GM12878 (cell line): ENCODE data around the gene COQ8B. TPM values are rescaled to one million over a fixed set of nuclear protein-coding genes. Genes with fewer than 3 reads are reported as not detected.

Experiments used
- CBX3 ChIP-seq: fragments of 200-600 bp; sonication (generic); IDR thresholded peaks from 2 replicates; pipeline ENCODE4 v1.6.1; 2016; ENCODE audit warnings: low read depth, borderline replicate concordance
- EGR1 ChIP-seq, 2 experiments: IDR thresholded peaks; 1 replicate in 1 of 2; 2 replicates in 1 of 2; pipeline ENCODE4 v1.6.1; 2011 to 2012; ENCODE audit warnings: low read depth in 2 of 2, low read length in 2 of 2, borderline replicate concordance in 1 of 2, mild to moderate bottlenecking in 1 of 2, moderate library complexity in 1 of 2
- EZH2 ChIP-seq: IDR thresholded peaks from 2 replicates; pipeline ENCODE4 v1.6.1; 2012; ENCODE audit warnings: low read depth, mild to moderate bottlenecking, control low read depth, inconsistent platforms, low read length, borderline replicate concordance; ENCODE audit not compliant: control insufficient read depth
- NRF1 ChIP-seq: conservative IDR thresholded peaks from 2 replicates; pipeline ENCODE4 v1.6.1; 2011; ENCODE audit warnings: mild to moderate bottlenecking, low read depth, low read length, improper control_type of control experiment
- PML ChIP-seq: IDR thresholded peaks from 2 replicates; pipeline ENCODE4 v1.6.1; 2012; ENCODE audit warnings: low read length, inconsistent platforms
- POLR2A ChIP-seq: IDR thresholded peaks from 2 replicates; pipeline ENCODE4 v1.6.1; 2011; ENCODE audit warnings: low read depth, mild to moderate bottlenecking, low read length
- POLR2AphosphoS5 ChIP-seq: IDR thresholded peaks from 2 replicates; pipeline ENCODE4 v1.6.1; 2011; ENCODE audit warnings: mild to moderate bottlenecking, low read length, inconsistent platforms
- POU2F2 ChIP-seq: IDR thresholded peaks from 3 replicates; pipeline ENCODE4 v1.6.1; 2011; ENCODE audit warnings: low read depth, mild to moderate bottlenecking, low read length, borderline replicate concordance
- RAD21 ChIP-seq: IDR thresholded peaks from 2 replicates; pipeline ENCODE4 v1.6.1; 2011; ENCODE audit warnings: mild to moderate bottlenecking, low read depth, low read length, moderate library complexity; ENCODE audit not compliant: insufficient read depth
- RB1 ChIP-seq: fragments of 450-650 bp; formaldehyde crosslinking; IDR thresholded peaks from 2 replicates; pipeline ENCODE4 v1.6.1; 2017; ENCODE audit warnings: mild to moderate bottlenecking, borderline replicate concordance
- SREBF1 ChIP-seq: IDR thresholded peaks from 2 replicates; pipeline ENCODE4 v1.6.1; 2012; ENCODE audit warnings: mild to moderate bottlenecking, low read length
- STAT1 ChIP-seq: fragments of 450-650 bp; conservative IDR thresholded peaks from 2 replicates; pipeline ENCODE4 v1.6.1; 2014; ENCODE audit warnings: antibody characterized with exemption, mild to moderate bottlenecking
- STAT3 ChIP-seq: IDR thresholded peaks from 2 replicates; pipeline ENCODE4 v1.6.1; 2011; ENCODE audit warnings: low read depth, low read length, improper control_type of control experiment
- TBL1XR1 ChIP-seq: IDR thresholded peaks from 2 replicates; pipeline ENCODE4 v1.6.1; 2012; ENCODE audit warnings: low read depth, low read length, improper control_type of control experiment
- polyA plus RNA-seq, 11 experiments: library from polyadenylated mRNA; depleted of rRNA in 4 of 11; unstranded in 6 of 11; stranded (reverse) in 5 of 11; fragments of >200 nt; fragmentation: Nextera tagmentation in 4 of 11; fragmentation: Illumina TruSeq in 1 of 11; extraction: Ambion mirVana in 4 of 11; extraction: Trizol in 1 of 11; gene quantifications; 1 replicate in 1 of 11; 2 replicates in 10 of 11; pipeline versions ENCODE4 v1.2.1 to v1.2.3, GENCODE V29; 2011 to 2016; ENCODE audit warnings: inconsistent platforms in 2 of 11, missing spikeins in 2 of 11, low read depth in 1 of 11
- total RNA-seq, 4 experiments: library from RNA; depleted of rRNA in 3 of 4; stranded (reverse); fragments of >200 nt in 3 of 4; fragmentation: Illumina TruSeq in 1 of 4; extraction: Trizol in 1 of 4; gene quantifications; 2 replicates each; pipeline versions ENCODE4 v1.2.1 to v1.2.3, GENCODE V29; 2013 to 2021
- TF ChIP-seq, protein P1 (sequence below): fragments of 450-650 bp; conservative IDR thresholded peaks from 2 replicates; pipeline ENCODE4 v1.6.1; 2017; ENCODE audit warnings: mild to moderate bottlenecking, moderate library complexity
- TF ChIP-seq, protein P2 (sequence below): fragments of 450-650 bp; IDR thresholded peaks from 2 replicates; pipeline ENCODE4 v1.6.1; 2014; ENCODE audit warnings: mild to moderate bottlenecking
- TF ChIP-seq, protein P3 (sequence below): IDR thresholded peaks from 2 replicates; pipeline ENCODE4 v1.6.1; 2012; ENCODE audit warnings: improper control_type of control experiment, low read depth, low read length; ENCODE audit not compliant: insufficient replicate concordance
- TF ChIP-seq, protein P4 (sequence below): IDR thresholded peaks from 2 replicates; pipeline ENCODE4 v1.6.1; 2012; ENCODE audit warnings: low read length, inconsistent platforms

Gene COQ8B
- total and polyA plus RNA-seq, 10 of the 15 experiments (the other 5 are each of a cell fraction or from before 2014, with no cell fraction given), result 0.39 to 37.1 (median 16.8) TPM

DNA sequence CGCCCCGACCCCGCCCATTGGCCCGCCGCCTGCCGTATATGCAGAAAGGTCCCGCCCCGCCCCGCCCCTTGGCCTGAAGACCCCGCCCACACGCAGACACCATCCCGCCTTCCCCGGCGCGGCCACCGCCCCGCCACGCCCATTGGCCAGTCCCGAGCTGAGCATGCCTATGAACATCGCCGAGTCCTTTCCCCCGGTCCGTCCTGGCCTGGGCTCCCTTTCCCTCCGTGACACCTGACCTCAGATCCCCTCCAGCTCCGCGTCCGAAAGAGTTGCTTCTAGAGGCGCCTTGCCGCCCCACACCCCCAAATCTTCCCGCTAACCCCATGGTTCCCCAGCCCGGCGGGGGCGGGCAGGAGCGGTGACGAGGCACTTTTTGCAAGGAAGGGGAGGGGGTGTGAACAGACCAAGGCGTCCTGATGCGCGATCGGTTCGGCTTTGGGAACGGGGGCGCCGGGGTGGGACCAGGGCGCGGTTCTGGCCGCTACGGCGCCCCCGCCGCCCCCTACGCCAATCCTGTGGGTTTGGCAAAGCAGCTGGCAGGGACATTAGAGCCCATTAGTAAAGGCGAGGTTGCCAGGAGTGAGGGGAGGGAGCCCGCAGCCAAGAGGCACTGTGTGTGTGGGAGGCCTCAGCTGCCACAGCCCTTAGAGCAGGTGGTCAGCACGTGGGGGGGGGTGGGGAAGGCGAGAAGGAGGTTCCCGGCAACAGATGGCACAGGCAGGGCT lies 25.8 kb downstream of the COQ8B start (continued):
- TF ChIP-seq, protein P1, sequence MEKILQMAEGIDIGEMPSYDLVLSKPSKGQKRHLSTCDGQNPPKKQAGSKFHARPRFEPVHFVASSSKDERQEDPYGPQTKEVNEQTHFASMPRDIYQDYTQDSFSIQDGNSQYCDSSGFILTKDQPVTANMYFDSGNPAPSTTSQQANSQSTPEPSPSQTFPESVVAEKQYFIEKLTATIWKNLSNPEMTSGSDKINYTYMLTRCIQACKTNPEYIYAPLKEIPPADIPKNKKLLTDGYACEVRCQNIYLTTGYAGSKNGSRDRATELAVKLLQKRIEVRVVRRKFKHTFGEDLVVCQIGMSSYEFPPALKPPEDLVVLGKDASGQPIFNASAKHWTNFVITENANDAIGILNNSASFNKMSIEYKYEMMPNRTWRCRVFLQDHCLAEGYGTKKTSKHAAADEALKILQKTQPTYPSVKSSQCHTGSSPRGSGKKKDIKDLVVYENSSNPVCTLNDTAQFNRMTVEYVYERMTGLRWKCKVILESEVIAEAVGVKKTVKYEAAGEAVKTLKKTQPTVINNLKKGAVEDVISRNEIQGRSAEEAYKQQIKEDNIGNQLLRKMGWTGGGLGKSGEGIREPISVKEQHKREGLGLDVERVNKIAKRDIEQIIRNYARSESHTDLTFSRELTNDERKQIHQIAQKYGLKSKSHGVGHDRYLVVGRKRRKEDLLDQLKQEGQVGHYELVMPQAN, result no peak
- TF ChIP-seq STAT3 (no peak), PML (no peak), POU2F2 (no peak), CBX3 (no peak), RB1 (no peak; the same call in 1 of the 2 replicates), SREBF1 (no peak), EZH2 (no peak), POLR2AphosphoS5 (no peak), STAT1 (no peak), RAD21 (no peak), EGR1 (IDR thresholded peaks at IDR 0.05; ENCODE audit: borderline replicate concordance in 1 of 2, low read depth in 2 of 2, low read length in 2 of 2) (peak in 1 of 2 experiments; percentile 84; a peak in 2 of 3 replicates), NRF1 (peak; percentile 24; the same call in 1 of the 2 replicates), POLR2A (peak; percentile 81), TBL1XR1 (no peak)
- TF ChIP-seq, protein P2, sequence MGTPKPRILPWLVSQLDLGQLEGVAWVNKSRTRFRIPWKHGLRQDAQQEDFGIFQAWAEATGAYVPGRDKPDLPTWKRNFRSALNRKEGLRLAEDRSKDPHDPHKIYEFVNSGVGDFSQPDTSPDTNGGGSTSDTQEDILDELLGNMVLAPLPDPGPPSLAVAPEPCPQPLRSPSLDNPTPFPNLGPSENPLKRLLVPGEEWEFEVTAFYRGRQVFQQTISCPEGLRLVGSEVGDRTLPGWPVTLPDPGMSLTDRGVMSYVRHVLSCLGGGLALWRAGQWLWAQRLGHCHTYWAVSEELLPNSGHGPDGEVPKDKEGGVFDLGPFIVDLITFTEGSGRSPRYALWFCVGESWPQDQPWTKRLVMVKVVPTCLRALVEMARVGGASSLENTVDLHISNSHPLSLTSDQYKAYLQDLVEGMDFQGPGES, result no peak
- TF ChIP-seq, protein P3, sequence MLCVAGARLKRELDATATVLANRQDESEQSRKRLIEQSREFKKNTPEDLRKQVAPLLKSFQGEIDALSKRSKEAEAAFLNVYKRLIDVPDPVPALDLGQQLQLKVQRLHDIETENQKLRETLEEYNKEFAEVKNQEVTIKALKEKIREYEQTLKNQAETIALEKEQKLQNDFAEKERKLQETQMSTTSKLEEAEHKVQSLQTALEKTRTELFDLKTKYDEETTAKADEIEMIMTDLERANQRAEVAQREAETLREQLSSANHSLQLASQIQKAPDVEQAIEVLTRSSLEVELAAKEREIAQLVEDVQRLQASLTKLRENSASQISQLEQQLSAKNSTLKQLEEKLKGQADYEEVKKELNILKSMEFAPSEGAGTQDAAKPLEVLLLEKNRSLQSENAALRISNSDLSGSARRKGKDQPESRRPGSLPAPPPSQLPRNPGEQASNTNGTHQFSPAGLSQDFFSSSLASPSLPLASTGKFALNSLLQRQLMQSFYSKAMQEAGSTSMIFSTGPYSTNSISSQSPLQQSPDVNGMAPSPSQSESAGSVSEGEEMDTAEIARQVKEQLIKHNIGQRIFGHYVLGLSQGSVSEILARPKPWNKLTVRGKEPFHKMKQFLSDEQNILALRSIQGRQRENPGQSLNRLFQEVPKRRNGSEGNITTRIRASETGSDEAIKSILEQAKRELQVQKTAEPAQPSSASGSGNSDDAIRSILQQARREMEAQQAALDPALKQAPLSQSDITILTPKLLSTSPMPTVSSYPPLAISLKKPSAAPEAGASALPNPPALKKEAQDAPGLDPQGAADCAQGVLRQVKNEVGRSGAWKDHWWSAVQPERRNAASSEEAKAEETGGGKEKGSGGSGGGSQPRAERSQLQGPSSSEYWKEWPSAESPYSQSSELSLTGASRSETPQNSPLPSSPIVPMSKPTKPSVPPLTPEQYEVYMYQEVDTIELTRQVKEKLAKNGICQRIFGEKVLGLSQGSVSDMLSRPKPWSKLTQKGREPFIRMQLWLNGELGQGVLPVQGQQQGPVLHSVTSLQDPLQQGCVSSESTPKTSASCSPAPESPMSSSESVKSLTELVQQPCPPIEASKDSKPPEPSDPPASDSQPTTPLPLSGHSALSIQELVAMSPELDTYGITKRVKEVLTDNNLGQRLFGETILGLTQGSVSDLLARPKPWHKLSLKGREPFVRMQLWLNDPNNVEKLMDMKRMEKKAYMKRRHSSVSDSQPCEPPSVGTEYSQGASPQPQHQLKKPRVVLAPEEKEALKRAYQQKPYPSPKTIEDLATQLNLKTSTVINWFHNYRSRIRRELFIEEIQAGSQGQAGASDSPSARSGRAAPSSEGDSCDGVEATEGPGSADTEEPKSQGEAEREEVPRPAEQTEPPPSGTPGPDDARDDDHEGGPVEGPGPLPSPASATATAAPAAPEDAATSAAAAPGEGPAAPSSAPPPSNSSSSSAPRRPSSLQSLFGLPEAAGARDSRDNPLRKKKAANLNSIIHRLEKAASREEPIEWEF, result no peak
- TF ChIP-seq, protein P4, sequence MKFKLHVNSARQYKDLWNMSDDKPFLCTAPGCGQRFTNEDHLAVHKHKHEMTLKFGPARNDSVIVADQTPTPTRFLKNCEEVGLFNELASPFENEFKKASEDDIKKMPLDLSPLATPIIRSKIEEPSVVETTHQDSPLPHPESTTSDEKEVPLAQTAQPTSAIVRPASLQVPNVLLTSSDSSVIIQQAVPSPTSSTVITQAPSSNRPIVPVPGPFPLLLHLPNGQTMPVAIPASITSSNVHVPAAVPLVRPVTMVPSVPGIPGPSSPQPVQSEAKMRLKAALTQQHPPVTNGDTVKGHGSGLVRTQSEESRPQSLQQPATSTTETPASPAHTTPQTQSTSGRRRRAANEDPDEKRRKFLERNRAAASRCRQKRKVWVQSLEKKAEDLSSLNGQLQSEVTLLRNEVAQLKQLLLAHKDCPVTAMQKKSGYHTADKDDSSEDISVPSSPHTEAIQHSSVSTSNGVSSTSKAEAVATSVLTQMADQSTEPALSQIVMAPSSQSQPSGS, result no peak
